NCI-H1417 treated with DMSO at 0.1 percent for 48 hours (cell line): ENCODE measurements around the gene PBX2.
"Not testable (repeated sequence)": the region's sequence is repeated elsewhere in the genome, so short reads cannot be mapped to it uniquely, and the experiment has no call there.

Experiments used
- DNase-seq: peaks from one replicate; lab custom pipeline; 2025; lab: John Stamatoyannopoulos, UW

Gene PBX2

GRCh38 chr6:32203426-32204267 lies 13.6 kb upstream of the PBX2 start:
- DNase-seq: no peak

- DNase-seq: no peak
Observed at GRCh38 chr6:32202186-32202585, 12.2 kb upstream of the PBX2 start.

GRCh38 chr6:32200711-32201475 lies 10.9 kb upstream of the PBX2 start:
- no peak for DNase-seq

- no peak for DNase-seq
Observed at GRCh38 chr6:32198866-32199265, 8.9 kb upstream of the PBX2 start.

GRCh38 chr6:32198345-32198696 lies 8.3 kb upstream of the PBX2 start:
- DNase-seq: no peak

GRCh38 chr6:32196682-32197616 lies 6.9 kb upstream of the PBX2 start:
- DNase-seq: peak; percentile 10

GRCh38 chr6:32195902-32196681 lies 6.1 kb upstream of the PBX2 start:
- DNase-seq: peak; percentile 18

- peak; percentile 82 for DNase-seq
Observed at GRCh38 chr6:32195652-32195901, 5.6 kb upstream of the PBX2 start.

GRCh38 chr6:32194825-32195651 lies 5.0 kb upstream of the PBX2 start:
- no peak for DNase-seq

GRCh38 chr6:32194388-32194787 lies 4.4 kb upstream of the PBX2 start:
- no peak for DNase-seq

- not testable (repeated sequence) for DNase-seq
Observed at GRCh38 chr6:32193096-32193495, 3.1 kb upstream of the PBX2 start.

GRCh38 chr6:32192608-32193039 lies 2.6 kb upstream of the PBX2 start, which contains the start of gene GPSM3:
Gene GPSM3 (minus strand): TSS chr6:32192643. CDS start chr6:32192513, 130 bp downstream.
- no peak for DNase-seq

- no peak for DNase-seq
Observed at GRCh38 chr6:32191696-32192607, 1.9 kb upstream of the PBX2 start.

GRCh38 chr6:32190911-32191677 lies 1.1 kb upstream of the PBX2 start:
- DNase-seq: no peak

- DNase-seq: no peak
Observed at GRCh38 chr6:32189742-32190053, 304 bp downstream of the PBX2 start.

GRCh38 chr6:32189069-32189741 lies 797 bp downstream of the PBX2 start:
- DNase-seq: no peak

- no peak for DNase-seq
Observed at GRCh38 chr6:32188381-32189068, 1.5 kb downstream of the PBX2 start.
